Esophagus muscularis mucosa (tissue), 4 donors: ENCODE measurements around the gene KRTAP19-3.

Experiments
- EP300 ChIP-seq: sonication (generic); formaldehyde crosslinking; IDR thresholded peaks from one replicate; pipeline ENCODE4 v1.6.1; 2017; ENCODE audit warnings: antibody characterized with exemption
- POLR2A ChIP-seq: fragments of 450-650 bp; IDR thresholded peaks from one replicate; pipeline ENCODE4 v1.6.1; 2017; ENCODE audit warnings: antibody characterized with exemption, moderate library complexity, mild to moderate bottlenecking, low read depth
- TF ChIP-seq, protein P1 (sequence below), 3 experiments: fragments of 200-600 bp in 2 of 3; fragments of 450-650 bp in 1 of 3; sonication (generic) in 2 of 3; IDR thresholded peaks; one replicate each; pipeline ENCODE4 v1.5.1; 2017 to 2019; ENCODE audit warnings: antibody characterized with exemption in 3 of 3, mild to moderate bottlenecking in 2 of 3, moderate library complexity in 1 of 3

DNA sequence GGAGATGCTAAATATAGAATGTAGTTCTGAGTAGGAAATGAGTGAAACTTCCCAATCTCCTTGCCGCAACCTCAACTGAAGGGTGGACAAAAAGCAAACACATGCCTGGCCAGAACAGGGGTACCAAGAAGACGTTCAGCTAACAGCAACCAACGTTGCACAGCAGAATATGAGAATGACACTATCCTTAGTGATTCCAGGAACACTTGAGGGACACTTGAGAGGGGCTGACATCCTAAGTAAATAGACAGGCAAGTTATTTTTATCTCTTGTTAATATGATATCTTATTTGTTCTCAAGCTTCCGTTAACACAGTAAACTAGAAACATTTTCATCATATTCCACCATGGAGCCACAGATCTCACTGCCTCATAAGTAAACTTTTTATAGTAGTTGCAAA lies 12.6 kb downstream of the KRTAP19-3 start:
- TF ChIP-seq POLR2A (no peak), EP300 (no peak)
- TF ChIP-seq, protein P1, sequence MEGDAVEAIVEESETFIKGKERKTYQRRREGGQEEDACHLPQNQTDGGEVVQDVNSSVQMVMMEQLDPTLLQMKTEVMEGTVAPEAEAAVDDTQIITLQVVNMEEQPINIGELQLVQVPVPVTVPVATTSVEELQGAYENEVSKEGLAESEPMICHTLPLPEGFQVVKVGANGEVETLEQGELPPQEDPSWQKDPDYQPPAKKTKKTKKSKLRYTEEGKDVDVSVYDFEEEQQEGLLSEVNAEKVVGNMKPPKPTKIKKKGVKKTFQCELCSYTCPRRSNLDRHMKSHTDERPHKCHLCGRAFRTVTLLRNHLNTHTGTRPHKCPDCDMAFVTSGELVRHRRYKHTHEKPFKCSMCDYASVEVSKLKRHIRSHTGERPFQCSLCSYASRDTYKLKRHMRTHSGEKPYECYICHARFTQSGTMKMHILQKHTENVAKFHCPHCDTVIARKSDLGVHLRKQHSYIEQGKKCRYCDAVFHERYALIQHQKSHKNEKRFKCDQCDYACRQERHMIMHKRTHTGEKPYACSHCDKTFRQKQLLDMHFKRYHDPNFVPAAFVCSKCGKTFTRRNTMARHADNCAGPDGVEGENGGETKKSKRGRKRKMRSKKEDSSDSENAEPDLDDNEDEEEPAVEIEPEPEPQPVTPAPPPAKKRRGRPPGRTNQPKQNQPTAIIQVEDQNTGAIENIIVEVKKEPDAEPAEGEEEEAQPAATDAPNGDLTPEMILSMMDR (IDR thresholded peaks at IDR 0.05): no peak
